ENCODE data around the gene KMT2B.

- TF ChIP-seq CTCF (IDR thresholded peaks at IDR 0.05; ENCODE audit: low read length) (no peak), EZH2 (IDR thresholded peaks at IDR 0.05; ENCODE audit: borderline replicate concordance, low read length) (no peak)
These were observed 57.7 kb downstream of the KMT2B start, which contains the start of gene ARHGAP33 for GRCh38 chr19:35775298-35776101.

Measured in OCI-LY1 (cell line).